ENCODE results near the gene COTL1.

COTL1 gene

GRCh38 chr16:84571506-84571905, 46.4 kb downstream of the COTL1 start:
- ATAC-seq: no peak
- no peak for TF ChIP-seq BACH2 (CRISPR knock-in tag; IDR thresholded peaks at IDR 0.05; ENCODE audit: borderline replicate concordance)
- no peak for TF ChIP-seq OSR1 (CRISPR knock-in tag; IDR thresholded peaks at IDR 0.05)
- TF ChIP-seq TSHZ2 (CRISPR knock-in tag; IDR thresholded peaks at IDR 0.05): no peak
- no peak for TF ChIP-seq ZFP3 (CRISPR knock-in tag; IDR thresholded peaks at IDR 0.05)
- no peak for TF ChIP-seq PATZ1 (CRISPR knock-in tag; IDR thresholded peaks at IDR 0.05; ENCODE audit: borderline replicate concordance)
- no peak for TF ChIP-seq ZNF565 (CRISPR knock-in tag; conservative IDR thresholded peaks at IDR 0.05; ENCODE audit: low read depth)
- no peak for TF ChIP-seq ISL1 (CRISPR knock-in tag; IDR thresholded peaks at IDR 0.05)
- no peak for TF ChIP-seq ZNF70 (CRISPR knock-in tag; IDR thresholded peaks at IDR 0.05)
- TF ChIP-seq, protein P1, sequence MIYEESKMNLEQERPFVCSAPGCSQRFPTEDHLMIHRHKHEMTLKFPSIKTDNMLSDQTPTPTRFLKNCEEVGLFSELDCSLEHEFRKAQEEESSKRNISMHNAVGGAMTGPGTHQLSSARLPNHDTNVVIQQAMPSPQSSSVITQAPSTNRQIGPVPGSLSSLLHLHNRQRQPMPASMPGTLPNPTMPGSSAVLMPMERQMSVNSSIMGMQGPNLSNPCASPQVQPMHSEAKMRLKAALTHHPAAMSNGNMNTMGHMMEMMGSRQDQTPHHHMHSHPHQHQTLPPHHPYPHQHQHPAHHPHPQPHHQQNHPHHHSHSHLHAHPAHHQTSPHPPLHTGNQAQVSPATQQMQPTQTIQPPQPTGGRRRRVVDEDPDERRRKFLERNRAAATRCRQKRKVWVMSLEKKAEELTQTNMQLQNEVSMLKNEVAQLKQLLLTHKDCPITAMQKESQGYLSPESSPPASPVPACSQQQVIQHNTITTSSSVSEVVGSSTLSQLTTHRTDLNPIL (CRISPR knock-in tag; IDR thresholded peaks at IDR 0.05; ENCODE audit: low read depth): no peak
- TF ChIP-seq SNAI2 (CRISPR knock-in tag; IDR thresholded peaks at IDR 0.05): no peak

- TF ChIP-seq ZNF8 (CRISPR knock-in tag; IDR thresholded peaks at IDR 0.05) (no peak), BACH2 (CRISPR knock-in tag; IDR thresholded peaks at IDR 0.05; ENCODE audit: borderline replicate concordance) (no peak), OSR1 (CRISPR knock-in tag; IDR thresholded peaks at IDR 0.05) (no peak), ZNF565 (CRISPR knock-in tag; conservative IDR thresholded peaks at IDR 0.05; ENCODE audit: low read depth) (no peak), PATZ1 (CRISPR knock-in tag; IDR thresholded peaks at IDR 0.05; ENCODE audit: borderline replicate concordance) (no peak), PPARA (CRISPR knock-in tag; IDR thresholded peaks at IDR 0.05; ENCODE audit: borderline replicate concordance) (no peak), SNAI2 (CRISPR knock-in tag; IDR thresholded peaks at IDR 0.05) (no peak), ESRRG (CRISPR knock-in tag; IDR thresholded peaks at IDR 0.05) (no peak), ZNF70 (CRISPR knock-in tag; IDR thresholded peaks at IDR 0.05) (no peak), GLIS3 (CRISPR knock-in tag; IDR thresholded peaks at IDR 0.05) (no peak), RARB (CRISPR knock-in tag; IDR thresholded peaks at IDR 0.05) (no peak), TCF4 (CRISPR knock-in tag; IDR thresholded peaks at IDR 0.05; ENCODE audit: borderline replicate concordance) (no peak), ISL1 (CRISPR knock-in tag; IDR thresholded peaks at IDR 0.05) (no peak), ZC3H10 (CRISPR knock-in tag; IDR thresholded peaks at IDR 0.05) (no peak)
- ATAC-seq: no peak
Measured at GRCh38 chr16:84570739-84571403, 47.0 kb downstream of the COTL1 start.

DNA sequence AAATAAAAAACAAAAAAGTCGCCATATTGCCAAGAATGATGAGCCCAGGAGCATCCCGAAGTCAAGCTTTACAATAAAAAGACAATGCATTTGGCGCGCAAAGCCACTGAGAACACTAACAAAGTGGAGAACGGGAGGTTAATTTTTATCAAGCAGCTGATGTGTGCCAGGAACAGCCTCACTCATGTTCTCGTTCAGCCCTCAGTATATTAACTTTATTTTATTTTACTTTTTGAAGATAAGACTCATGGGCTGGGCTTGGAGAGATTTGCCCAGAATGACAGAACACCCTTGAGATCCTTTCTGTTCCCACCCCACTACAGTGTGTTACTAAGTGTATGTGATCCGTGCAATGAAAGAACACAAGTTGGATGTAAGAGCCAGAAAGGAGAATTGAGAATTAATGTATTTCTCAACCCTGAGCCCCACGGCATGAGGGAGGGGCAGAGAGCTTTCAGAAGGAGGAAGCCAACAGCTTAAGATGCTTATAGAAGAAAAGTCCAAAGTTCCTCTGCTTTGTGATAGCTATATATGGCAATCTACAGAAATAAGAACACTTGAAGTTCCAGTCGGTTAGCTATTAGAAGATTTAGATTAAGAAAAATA, 48.4 kb downstream of the COTL1 start:
- no peak for ATAC-seq
- TF ChIP-seq POU6F1 (CRISPR knock-in tag; IDR thresholded peaks at IDR 0.05; ENCODE audit: borderline replicate concordance, low read depth): no peak
- TF ChIP-seq RARB (CRISPR knock-in tag; IDR thresholded peaks at IDR 0.05): no peak
- TF ChIP-seq TSHZ2 (CRISPR knock-in tag; IDR thresholded peaks at IDR 0.05): no peak
- no peak for TF ChIP-seq ZNF70 (CRISPR knock-in tag; IDR thresholded peaks at IDR 0.05)
- TF ChIP-seq OSR1 (CRISPR knock-in tag; IDR thresholded peaks at IDR 0.05): no peak
- TF ChIP-seq ZC3H10 (CRISPR knock-in tag; IDR thresholded peaks at IDR 0.05): no peak
- TF ChIP-seq ZNF565 (CRISPR knock-in tag; conservative IDR thresholded peaks at IDR 0.05; ENCODE audit: low read depth): no peak
- TF ChIP-seq, protein P1 (CRISPR knock-in tag; IDR thresholded peaks at IDR 0.05; ENCODE audit: low read depth): no peak
- no peak for TF ChIP-seq PPARA (CRISPR knock-in tag; IDR thresholded peaks at IDR 0.05; ENCODE audit: borderline replicate concordance)
- TF ChIP-seq SNAI2 (CRISPR knock-in tag; IDR thresholded peaks at IDR 0.05): no peak
- no peak for TF ChIP-seq BACH2 (CRISPR knock-in tag; IDR thresholded peaks at IDR 0.05; ENCODE audit: borderline replicate concordance)

All from SK-N-SH treated with all-trans-retinoic acid at 6 μM for 48 hours (cell line).